MCF 10A (cell line): Measurements from ENCODE around the gene RAX2. TPM values are rescaled to one million over a fixed set of nuclear protein-coding genes. Genes with fewer than 3 reads are reported as not detected.

ENCODE experiments used
- BruUV-seq: library from RNA; stranded (reverse); fragments of 400-500 nt; replicated peaks from 2 replicates; lab custom pipeline; 2021; lab: Mats Ljungman, UMichigan
- CTCF ChIA-PET: fragments of 300-600 bp; sonication (Branson Sonifier 250); formaldehyde crosslinking; extraction: SDS; loops from one replicate; lab custom pipeline; 2021; ENCODE audit warnings: antibody characterized with exemption, inconsistent platforms; lab: Yijun Ruan, JAX
- POLR2A ChIA-PET: fragments of 300-600, 350-650 bp; sonication (Branson Sonifier 250); formaldehyde crosslinking; extraction: SDS; loops from one replicate; lab custom pipeline; 2020; ENCODE audit warnings: antibody characterized with exemption, inconsistent platforms; lab: Yijun Ruan, JAX
- DNase-seq: peaks from one replicate; pipeline ENCODE4 v3.0.0-alpha.2; 2018; ENCODE audit not compliant: unreplicated experiment
- H3K27ac Mint-ChIP-seq: one replicate; pipeline ENCODE4 v1.8.0; 2022; ENCODE audit warnings: mild to moderate bottlenecking, low read depth, mixed read lengths; ENCODE audit not compliant: unreplicated experiment
- H3K27me3 Mint-ChIP-seq: one replicate; pipeline ENCODE4 v1.8.0; 2022; ENCODE audit warnings: mixed read lengths; ENCODE audit not compliant: insufficient read depth, unreplicated experiment
- H3K36me3 Mint-ChIP-seq: one replicate; pipeline ENCODE4 v1.8.0; 2022; ENCODE audit warnings: mild to moderate bottlenecking, moderate library complexity, mixed read lengths; ENCODE audit not compliant: insufficient read depth, unreplicated experiment
- H3K4me1 Mint-ChIP-seq: one replicate; pipeline ENCODE4 v1.8.0; 2022; ENCODE audit warnings: mixed read lengths; ENCODE audit not compliant: insufficient read depth, unreplicated experiment
- H3K4me3 Mint-ChIP-seq: one replicate; pipeline ENCODE4 v1.8.0; 2022; ENCODE audit warnings: mild to moderate bottlenecking, moderate library complexity, mixed read lengths; ENCODE audit not compliant: unreplicated experiment
- H3K9me3 Mint-ChIP-seq: one replicate; pipeline ENCODE4 v1.8.0; 2022; ENCODE audit warnings: mixed read lengths; ENCODE audit not compliant: unreplicated experiment
- intact Hi-C: fragments of 100-400 bp; cut with micrococcal nuclease; formaldehyde crosslinking; loops from 2 replicates; pipeline ENCODE4 v1.14.1; 2022
- total RNA-seq: library from RNA; stranded (reverse); gene quantifications from 2 replicates; pipeline ENCODE4 v1.2.3, GENCODE V29; 2022
- TF ChIP-seq, protein P1 (sequence below): fragments of 200-600 bp; IDR thresholded peaks from one replicate; pipeline ENCODE4 v1.8.0; 2022; ENCODE audit warnings: antibody characterized with exemption, mild to moderate bottlenecking; ENCODE audit not compliant: unreplicated experiment

The RAX2 gene
- total RNA-seq, 1 experiment from 2014 or later: not detected

DNA sequence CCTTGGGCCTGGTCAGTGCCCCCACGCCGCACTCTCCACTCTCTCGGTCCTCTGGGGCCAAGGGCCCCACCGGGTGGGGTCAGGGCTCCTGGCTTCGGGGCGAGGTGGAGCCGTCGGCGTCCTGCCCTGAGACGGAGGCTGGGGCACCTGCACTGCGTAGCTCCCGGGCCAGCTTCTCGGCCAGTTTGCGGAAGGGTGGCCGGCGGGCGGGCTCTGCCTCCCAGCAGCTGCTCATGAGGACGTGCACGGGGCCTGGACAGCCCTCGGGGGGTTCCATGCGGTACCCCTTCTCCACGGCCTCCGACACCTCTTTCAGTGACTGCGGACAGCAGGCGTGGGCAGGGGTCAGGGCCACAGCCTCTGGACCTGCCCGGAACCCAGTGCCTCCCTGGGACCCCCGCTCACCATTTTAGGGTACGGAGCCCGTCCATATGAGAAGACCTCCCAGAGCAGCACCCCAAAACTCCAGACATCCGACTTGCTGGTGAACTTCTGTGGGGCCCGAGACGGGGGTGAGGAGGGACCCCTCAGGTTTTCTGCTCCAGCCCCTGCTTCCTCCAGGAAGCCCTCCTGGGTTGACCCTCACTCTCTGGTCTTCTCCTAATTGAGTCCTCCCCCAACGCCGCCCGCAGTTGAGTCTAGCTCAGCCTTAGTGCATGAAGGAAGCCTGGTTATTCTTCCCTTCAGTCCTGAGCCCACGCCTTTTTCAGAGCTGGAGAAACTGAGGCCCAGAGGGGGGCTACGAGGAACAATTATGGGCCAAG, 6.3 kb upstream of the RAX2 start:
- no peak for DNase-seq
- TF ChIP-seq, protein P1, sequence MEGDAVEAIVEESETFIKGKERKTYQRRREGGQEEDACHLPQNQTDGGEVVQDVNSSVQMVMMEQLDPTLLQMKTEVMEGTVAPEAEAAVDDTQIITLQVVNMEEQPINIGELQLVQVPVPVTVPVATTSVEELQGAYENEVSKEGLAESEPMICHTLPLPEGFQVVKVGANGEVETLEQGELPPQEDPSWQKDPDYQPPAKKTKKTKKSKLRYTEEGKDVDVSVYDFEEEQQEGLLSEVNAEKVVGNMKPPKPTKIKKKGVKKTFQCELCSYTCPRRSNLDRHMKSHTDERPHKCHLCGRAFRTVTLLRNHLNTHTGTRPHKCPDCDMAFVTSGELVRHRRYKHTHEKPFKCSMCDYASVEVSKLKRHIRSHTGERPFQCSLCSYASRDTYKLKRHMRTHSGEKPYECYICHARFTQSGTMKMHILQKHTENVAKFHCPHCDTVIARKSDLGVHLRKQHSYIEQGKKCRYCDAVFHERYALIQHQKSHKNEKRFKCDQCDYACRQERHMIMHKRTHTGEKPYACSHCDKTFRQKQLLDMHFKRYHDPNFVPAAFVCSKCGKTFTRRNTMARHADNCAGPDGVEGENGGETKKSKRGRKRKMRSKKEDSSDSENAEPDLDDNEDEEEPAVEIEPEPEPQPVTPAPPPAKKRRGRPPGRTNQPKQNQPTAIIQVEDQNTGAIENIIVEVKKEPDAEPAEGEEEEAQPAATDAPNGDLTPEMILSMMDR: no peak
- BruUV-seq: no TSS peak
- POLR2A ChIA-PET: interaction anchor here (0.5 kb wide), 1 partner anchor 51 kb away, joined by 4 read pairs; no protein-coding TSS in a partner anchor
- no peak overlapping the region for H3K4me3 Mint-ChIP-seq
- H3K27ac Mint-ChIP-seq: no peak overlapping the region
- intact Hi-C loops: no loop called here
- CTCF ChIA-PET: no interaction called here
- peaks cover 25% of the 10 kb centered on the region for H3K9me3 Mint-ChIP-seq
- H3K36me3 Mint-ChIP-seq: no peaks in the 10 kb centered on the region
- no peaks in the 10 kb centered on the region for H3K27me3 Mint-ChIP-seq
- H3K4me1 Mint-ChIP-seq: no peaks in the 10 kb centered on the region

DNA sequence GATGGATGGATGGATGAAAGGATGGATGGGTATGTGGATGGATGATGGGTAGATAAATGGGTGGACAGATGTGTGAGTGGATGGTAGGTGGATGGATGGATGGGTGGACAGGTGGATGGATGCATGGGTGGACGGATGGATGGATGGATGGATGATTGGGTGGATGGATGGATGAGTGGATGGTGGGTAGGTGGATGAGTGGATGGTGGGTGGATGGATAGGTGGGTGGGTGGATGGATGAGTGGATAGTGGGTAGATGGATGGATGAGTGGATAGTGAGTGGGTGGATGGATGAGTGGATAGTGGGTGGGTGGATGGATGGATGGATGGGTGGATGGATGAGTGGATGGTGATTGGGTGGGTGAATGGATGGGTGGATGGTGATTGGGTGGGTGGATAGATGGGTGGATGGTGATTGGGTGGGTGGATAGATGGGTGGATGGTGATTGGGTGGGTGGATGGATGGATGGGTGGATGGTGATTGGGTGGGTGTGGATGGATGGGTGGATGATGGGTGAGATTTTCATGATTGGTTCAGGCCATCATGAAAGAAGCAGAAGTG, 4.5 kb upstream of the RAX2 start:
- Mint-ChIP-seq H3K27ac (no peak overlapping the region), H3K27me3 (no peaks in the 10 kb centered on the region), H3K36me3 (no peaks in the 10 kb centered on the region), H3K9me3 (peaks cover 13% of the 10 kb centered on the region), H3K4me3 (no peak overlapping the region), H3K4me1 (no peaks in the 10 kb centered on the region)
- intact Hi-C loops: no loop called here
- ChIA-PET CTCF (no interaction called here), POLR2A (no interaction called here)
- TF ChIP-seq, protein P1: no peak
- BruUV-seq: no TSS peak
- DNase-seq: no peak

DNA sequence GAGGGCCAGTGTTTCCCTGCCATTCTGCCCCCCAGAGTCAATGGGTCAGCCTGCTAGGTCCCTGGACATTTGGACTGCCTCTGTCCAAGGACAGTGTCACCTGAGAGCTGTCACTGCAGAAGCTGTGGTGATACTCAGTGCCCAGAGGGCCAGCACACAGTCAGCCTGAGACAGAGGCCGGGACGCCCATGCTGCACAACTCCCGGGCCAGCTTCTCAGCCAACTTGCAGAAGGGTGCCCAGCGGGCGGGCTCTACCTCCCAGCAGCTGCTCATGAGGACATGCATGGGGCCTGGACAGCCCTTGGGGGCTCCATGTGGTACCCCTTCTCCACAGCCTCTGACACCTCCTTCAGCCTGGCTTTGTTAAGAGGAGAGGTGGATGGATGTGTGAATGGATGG, 3.8 kb upstream of the RAX2 start:
- H3K36me3 Mint-ChIP-seq: no peaks in the 10 kb centered on the region
- H3K4me1 Mint-ChIP-seq: no peaks in the 10 kb centered on the region
- no peak overlapping the region for H3K27ac Mint-ChIP-seq
- H3K4me3 Mint-ChIP-seq: no peak overlapping the region
- TF ChIP-seq, protein P1: no peak
- peaks cover 8% of the 10 kb centered on the region for H3K9me3 Mint-ChIP-seq
- DNase-seq: no peak
- ChIA-PET POLR2A (no interaction called here), CTCF (interaction anchor here (0.5 to 0.7 kb wide), 2 partner anchors 76 to 1038 kb away, joined by 3 to 4 read pairs; no protein-coding TSS in a partner anchor)
- no TSS peak for BruUV-seq
- intact Hi-C loops: no loop called here
- H3K27me3 Mint-ChIP-seq: no peaks in the 10 kb centered on the region

DNA sequence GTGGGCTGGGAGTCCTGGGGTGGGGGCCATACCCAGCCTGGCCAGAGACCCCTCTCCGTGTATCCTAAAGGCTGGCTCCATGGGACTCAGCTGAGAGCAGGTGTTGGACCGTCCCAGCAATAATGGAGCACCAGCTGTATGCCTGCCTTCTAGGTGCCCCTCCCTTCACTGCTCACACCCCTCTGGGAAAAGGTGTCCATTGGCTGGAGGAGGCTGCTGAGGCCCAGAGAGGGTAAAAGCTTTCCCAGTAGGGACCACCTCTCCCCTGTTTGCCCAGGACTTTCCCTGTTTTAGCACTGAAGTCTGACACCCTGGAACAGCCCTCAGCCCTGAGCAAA, 3.3 kb upstream of the RAX2 start:
- POLR2A ChIA-PET: no interaction called here
- no peak overlapping the region for H3K4me3 Mint-ChIP-seq
- no peaks in the 10 kb centered on the region for H3K36me3 Mint-ChIP-seq

More for the DNA sequence above, 3.3 kb upstream of the RAX2 start:
- H3K27me3 Mint-ChIP-seq: no peaks in the 10 kb centered on the region
- BruUV-seq: no TSS peak
- no peak for DNase-seq
- no peak overlapping the region for H3K27ac Mint-ChIP-seq
- CTCF ChIA-PET: interaction anchor here (0.6 to 0.7 kb wide), 2 partner anchors 76 to 1844 kb away, joined by 3 read pairs; no protein-coding TSS in a partner anchor
- peaks cover 8% of the 10 kb centered on the region for H3K9me3 Mint-ChIP-seq
- intact Hi-C loops: no loop called here
- H3K4me1 Mint-ChIP-seq: no peaks in the 10 kb centered on the region
- TF ChIP-seq, protein P1: no peak
